Measurements from ENCODE around the gene NUP43.

The NUP43 gene

DNA sequence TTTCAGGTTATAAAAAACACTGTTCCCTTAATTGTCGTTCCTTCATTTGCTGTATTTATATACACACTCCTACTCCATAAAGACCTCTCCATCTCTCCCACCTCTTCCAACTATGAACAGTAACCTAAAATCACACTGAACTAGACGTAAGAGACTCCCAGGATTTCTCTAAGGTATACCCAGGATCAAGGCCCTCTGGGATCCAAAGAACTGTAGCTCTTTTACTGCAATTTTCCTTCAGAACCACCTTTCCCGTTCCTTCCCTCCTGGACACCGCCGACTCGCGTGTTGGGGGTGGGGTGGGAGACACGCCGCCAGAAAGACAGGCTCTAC is 29.1 kb downstream of the NUP43 start:
- Histone ChIP-seq H2AFZ (ENCODE audit: low read length) (0 out of 2 replicates have a peak overlapping the region, but pooled peaks have one; percentile 75), H3K4me1 (ENCODE audit: insufficient read depth, low read length, poor library complexity, severe bottlenecking) (peaks cover 25% of the 10 kb centered on the region), H3K9ac (ENCODE audit: low read depth, low read length, poor library complexity, severe bottlenecking) (peak overlapping the region; percentile 91), H3K4me2 (ENCODE audit: low read depth, low read length, poor library complexity, severe bottlenecking) (peak overlapping the region; percentile 93), H3K9me3 (ENCODE audit: insufficient read depth, low read depth, low read length) (no peaks in the 10 kb centered on the region), H3K27me3 (ENCODE audit: insufficient read depth, low read length, poor library complexity, severe bottlenecking) (no peaks in the 10 kb centered on the region), H4K20me1 (ENCODE audit: insufficient read depth, low read length, poor library complexity, severe bottlenecking) (peaks cover 49% of the 10 kb centered on the region), H3K79me2 (ENCODE audit: insufficient read depth, low read length) (peaks cover 71% of the 10 kb centered on the region), H3K4me3 (ENCODE audit: low read length, poor library complexity, severe bottlenecking) (peak overlapping the region; percentile 81), H3K9me2 (replicated peaks; ENCODE audit: low read depth, low read length) (no peaks in the 10 kb centered on the region), H3K36me3 (ENCODE audit: insufficient read depth, low read length) (no peaks in the 10 kb centered on the region), H3F3A (ENCODE audit: low read depth) (no peaks in the 10 kb centered on the region)
- TF ChIP-seq, protein P1, sequence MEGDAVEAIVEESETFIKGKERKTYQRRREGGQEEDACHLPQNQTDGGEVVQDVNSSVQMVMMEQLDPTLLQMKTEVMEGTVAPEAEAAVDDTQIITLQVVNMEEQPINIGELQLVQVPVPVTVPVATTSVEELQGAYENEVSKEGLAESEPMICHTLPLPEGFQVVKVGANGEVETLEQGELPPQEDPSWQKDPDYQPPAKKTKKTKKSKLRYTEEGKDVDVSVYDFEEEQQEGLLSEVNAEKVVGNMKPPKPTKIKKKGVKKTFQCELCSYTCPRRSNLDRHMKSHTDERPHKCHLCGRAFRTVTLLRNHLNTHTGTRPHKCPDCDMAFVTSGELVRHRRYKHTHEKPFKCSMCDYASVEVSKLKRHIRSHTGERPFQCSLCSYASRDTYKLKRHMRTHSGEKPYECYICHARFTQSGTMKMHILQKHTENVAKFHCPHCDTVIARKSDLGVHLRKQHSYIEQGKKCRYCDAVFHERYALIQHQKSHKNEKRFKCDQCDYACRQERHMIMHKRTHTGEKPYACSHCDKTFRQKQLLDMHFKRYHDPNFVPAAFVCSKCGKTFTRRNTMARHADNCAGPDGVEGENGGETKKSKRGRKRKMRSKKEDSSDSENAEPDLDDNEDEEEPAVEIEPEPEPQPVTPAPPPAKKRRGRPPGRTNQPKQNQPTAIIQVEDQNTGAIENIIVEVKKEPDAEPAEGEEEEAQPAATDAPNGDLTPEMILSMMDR (conservative IDR thresholded peaks at IDR 0.05; ENCODE audit: low read length): no peak
- TF ChIP-seq EZH2phosphoT487 (IDR thresholded peaks at IDR 0.05; ENCODE audit: borderline replicate concordance): no peak

DNA sequence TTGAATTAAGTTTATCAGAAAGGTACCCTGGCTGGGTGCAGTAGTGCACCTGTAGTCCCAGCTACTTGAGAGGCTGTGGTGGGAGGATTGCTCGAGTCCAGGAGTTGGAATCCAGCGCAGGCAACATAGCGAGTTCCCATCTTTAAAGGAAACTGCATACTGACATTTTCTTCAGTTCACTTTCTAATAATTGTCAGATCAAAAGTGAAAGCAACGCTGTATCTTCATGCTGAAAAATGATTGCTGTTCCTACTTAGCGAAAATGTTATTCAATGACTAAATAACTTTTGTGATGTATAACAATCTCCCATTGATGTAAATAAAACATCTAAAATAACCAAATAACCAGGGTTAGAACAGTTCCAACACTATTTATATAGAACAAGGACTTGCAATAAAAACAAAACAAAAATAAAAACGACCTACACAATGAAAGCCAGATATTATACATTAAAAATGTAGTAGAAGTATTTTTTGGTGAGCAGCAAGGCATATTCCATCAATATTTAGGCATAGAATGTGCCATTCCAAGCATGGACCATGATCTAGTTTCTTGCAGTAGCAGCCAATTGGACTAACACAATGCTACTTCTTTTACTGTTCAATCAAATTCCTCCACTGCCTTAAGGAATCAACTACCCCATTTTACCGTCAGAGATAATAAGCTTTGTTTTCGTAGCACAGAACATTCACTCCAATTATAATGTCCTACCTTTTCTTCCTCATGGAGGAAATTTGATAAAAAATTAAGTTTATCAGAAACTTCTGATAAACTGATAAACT is 30.0 kb downstream of the NUP43 start:
- no peaks in the 10 kb centered on the region for H3F3A ChIP-seq (ENCODE audit: low read depth)
- peaks cover 78% of the 10 kb centered on the region for H3K79me2 ChIP-seq (ENCODE audit: insufficient read depth, low read length)
- no peaks in the 10 kb centered on the region for H3K36me3 ChIP-seq (ENCODE audit: insufficient read depth, low read length)
- no peaks in the 10 kb centered on the region for H3K9me3 ChIP-seq (ENCODE audit: insufficient read depth, low read depth, low read length)
- H3K9ac ChIP-seq (ENCODE audit: low read depth, low read length, poor library complexity, severe bottlenecking): peak overlapping the region; percentile 91
- H3K4me3 ChIP-seq (ENCODE audit: low read length, poor library complexity, severe bottlenecking): peak overlapping the region; percentile 81
- H3K9me2 ChIP-seq (replicated peaks; ENCODE audit: low read depth, low read length): no peaks in the 10 kb centered on the region
- peaks cover 30% of the 10 kb centered on the region for H3K4me1 ChIP-seq (ENCODE audit: insufficient read depth, low read length, poor library complexity, severe bottlenecking)
- no peak for TF ChIP-seq EZH2phosphoT487 (IDR thresholded peaks at IDR 0.05; ENCODE audit: borderline replicate concordance)
- TF ChIP-seq, protein P1 (conservative IDR thresholded peaks at IDR 0.05; ENCODE audit: low read length): no peak
- H4K20me1 ChIP-seq (ENCODE audit: insufficient read depth, low read length, poor library complexity, severe bottlenecking): peaks cover 57% of the 10 kb centered on the region
- H2AFZ ChIP-seq (ENCODE audit: low read length): no peak overlapping the region
- H3K4me2 ChIP-seq (ENCODE audit: low read depth, low read length, poor library complexity, severe bottlenecking): peak overlapping the region; percentile 93
- H3K27me3 ChIP-seq (ENCODE audit: insufficient read depth, low read length, poor library complexity, severe bottlenecking): no peaks in the 10 kb centered on the region

DNA sequence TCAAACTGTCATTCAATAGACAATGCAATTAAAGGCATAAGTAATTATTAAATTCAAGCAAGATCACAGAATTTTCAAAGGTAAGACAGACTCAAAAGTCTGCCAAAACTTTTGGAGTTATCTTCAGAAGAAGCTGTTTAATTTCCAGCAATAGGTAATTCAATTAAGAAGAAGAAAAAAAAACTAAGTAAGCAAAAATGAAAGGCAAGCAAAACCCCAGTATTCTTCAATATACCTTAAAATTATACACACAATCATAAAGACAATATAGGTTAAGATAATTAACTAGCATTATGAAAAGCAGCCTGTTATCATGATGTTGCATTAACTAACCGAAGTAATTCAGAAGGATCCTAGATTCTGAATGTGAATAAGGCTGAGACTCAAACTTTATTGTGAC is 31.9 kb downstream of the NUP43 start:
- Histone ChIP-seq H3F3A (ENCODE audit: low read depth) (no peaks in the 10 kb centered on the region), H3K9me3 (ENCODE audit: insufficient read depth, low read depth, low read length) (no peaks in the 10 kb centered on the region), H3K36me3 (ENCODE audit: insufficient read depth, low read length) (no peaks in the 10 kb centered on the region), H3K4me2 (ENCODE audit: low read depth, low read length, poor library complexity, severe bottlenecking) (peak overlapping the region; percentile 93), H3K9me2 (replicated peaks; ENCODE audit: low read depth, low read length) (no peaks in the 10 kb centered on the region), H4K20me1 (ENCODE audit: insufficient read depth, low read length, poor library complexity, severe bottlenecking) (peaks cover 74% of the 10 kb centered on the region), H3K9ac (ENCODE audit: low read depth, low read length, poor library complexity, severe bottlenecking) (peak overlapping the region; percentile 59), H3K27me3 (ENCODE audit: insufficient read depth, low read length, poor library complexity, severe bottlenecking) (no peaks in the 10 kb centered on the region), H3K79me2 (ENCODE audit: insufficient read depth, low read length) (peaks cover 96% of the 10 kb centered on the region), H3K4me3 (ENCODE audit: low read length, poor library complexity, severe bottlenecking) (peak overlapping the region; percentile 81), H3K4me1 (ENCODE audit: insufficient read depth, low read length, poor library complexity, severe bottlenecking) (peaks cover 41% of the 10 kb centered on the region), H2AFZ (ENCODE audit: low read length) (no peak overlapping the region)
- TF ChIP-seq, protein P1 (conservative IDR thresholded peaks at IDR 0.05; ENCODE audit: low read length): no peak
- TF ChIP-seq EZH2phosphoT487 (IDR thresholded peaks at IDR 0.05; ENCODE audit: borderline replicate concordance): no peak
